ENCODE results near the gene YOD1.
"Not testable (repeated sequence)": the region's sequence is repeated elsewhere in the genome, so short reads cannot be mapped to it uniquely, and the experiment has no call there.

The YOD1 gene

DNA sequence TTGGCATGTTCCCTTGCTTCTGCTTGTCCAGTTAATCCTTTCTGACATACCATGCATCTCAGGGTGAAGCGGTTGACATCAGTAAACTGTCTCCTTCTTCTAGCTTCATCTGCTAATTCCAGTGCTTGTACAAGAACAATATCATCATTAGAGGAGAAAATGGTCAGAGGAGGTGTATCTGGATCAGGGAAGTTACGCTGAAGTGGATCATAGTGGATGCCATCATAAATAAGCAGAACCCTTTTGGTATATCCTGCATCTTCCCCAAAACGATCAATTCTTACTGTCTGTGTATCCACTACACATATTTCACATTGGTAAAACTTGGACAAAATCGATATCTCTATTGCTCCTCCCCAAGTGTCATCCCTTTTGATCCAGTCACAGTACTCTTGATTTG, 2.0 kb downstream of the YOD1 start:
- no peak for DNase-seq (ENCODE audit: low read depth)
- TF ChIP-seq, protein P1, sequence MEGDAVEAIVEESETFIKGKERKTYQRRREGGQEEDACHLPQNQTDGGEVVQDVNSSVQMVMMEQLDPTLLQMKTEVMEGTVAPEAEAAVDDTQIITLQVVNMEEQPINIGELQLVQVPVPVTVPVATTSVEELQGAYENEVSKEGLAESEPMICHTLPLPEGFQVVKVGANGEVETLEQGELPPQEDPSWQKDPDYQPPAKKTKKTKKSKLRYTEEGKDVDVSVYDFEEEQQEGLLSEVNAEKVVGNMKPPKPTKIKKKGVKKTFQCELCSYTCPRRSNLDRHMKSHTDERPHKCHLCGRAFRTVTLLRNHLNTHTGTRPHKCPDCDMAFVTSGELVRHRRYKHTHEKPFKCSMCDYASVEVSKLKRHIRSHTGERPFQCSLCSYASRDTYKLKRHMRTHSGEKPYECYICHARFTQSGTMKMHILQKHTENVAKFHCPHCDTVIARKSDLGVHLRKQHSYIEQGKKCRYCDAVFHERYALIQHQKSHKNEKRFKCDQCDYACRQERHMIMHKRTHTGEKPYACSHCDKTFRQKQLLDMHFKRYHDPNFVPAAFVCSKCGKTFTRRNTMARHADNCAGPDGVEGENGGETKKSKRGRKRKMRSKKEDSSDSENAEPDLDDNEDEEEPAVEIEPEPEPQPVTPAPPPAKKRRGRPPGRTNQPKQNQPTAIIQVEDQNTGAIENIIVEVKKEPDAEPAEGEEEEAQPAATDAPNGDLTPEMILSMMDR (conservative IDR thresholded peaks at IDR 0.05; ENCODE audit: low read length): no peak
- H3K4me3 ChIP-seq (ENCODE audit: low read length): no peak overlapping the region; the same call in none of the 2 replicates

DNA sequence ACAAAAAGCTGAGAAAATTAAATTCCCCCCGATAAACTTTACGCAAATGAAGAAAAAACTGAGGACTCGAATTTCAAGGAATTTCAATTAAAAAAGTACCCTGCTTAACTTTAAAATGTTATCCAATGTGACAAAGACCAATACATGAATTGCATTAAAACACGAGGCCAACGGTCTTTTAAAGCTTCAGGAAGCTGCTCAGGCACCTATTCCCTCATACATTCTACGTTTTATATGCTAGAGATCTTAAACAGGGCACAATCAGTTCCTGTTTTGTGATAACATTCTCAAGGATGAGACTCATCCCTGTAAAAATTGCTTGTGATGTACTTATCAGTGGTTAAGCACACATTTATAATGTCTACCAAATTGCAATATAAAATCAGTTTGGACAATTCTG, 3.0 kb downstream of the YOD1 start:
- TF ChIP-seq, protein P1 (conservative IDR thresholded peaks at IDR 0.05; ENCODE audit: low read length): no peak
- no peak overlapping the region for H3K4me3 ChIP-seq (ENCODE audit: low read length)
- no peak for DNase-seq (ENCODE audit: low read depth)

DNA sequence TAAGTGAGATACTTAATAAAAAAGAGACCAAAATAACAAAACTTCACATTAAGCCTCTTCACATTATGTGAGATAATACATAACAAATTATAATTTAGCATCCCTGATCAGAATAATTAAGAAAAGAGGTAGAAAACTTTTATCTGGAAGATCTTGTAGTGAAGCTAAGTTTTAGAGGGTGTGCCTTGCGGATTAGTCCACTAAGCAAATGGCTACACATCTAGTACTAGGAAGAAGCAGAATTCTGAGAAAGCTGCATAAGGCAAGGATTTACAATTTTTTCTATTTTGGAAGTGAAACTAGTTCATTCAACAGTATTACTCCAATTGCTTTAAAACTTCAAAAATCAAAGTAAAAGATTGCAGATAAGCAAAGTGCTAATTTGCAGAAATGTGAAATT, 3.5 kb downstream of the YOD1 start:
- no peak for DNase-seq (ENCODE audit: low read depth)
- TF ChIP-seq, protein P1 (conservative IDR thresholded peaks at IDR 0.05; ENCODE audit: low read length): no peak
- H3K4me3 ChIP-seq (ENCODE audit: low read length): no peak overlapping the region

DNA sequence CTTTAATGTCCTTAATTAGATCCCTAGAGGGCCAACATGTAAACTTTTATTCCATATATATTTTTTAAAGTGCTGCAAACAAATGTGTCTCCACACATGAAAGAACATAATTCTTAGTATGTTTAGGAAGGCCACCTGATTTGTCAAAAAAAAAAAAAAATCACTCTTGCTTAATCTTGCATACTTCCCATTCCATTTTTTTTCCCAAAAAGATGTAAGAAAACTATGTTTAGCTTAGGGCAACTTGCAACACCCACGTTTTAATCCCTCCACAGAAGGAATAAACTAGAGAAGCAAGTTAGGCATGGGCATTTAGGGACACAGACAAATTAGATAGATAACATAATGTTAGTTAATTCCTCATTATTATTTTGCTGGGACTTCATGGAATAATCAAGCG, 5.6 kb downstream of the YOD1 start:
- DNase-seq (ENCODE audit: low read depth): peak; percentile 50
- TF ChIP-seq, protein P1 (conservative IDR thresholded peaks at IDR 0.05; ENCODE audit: low read length): no peak

DNA sequence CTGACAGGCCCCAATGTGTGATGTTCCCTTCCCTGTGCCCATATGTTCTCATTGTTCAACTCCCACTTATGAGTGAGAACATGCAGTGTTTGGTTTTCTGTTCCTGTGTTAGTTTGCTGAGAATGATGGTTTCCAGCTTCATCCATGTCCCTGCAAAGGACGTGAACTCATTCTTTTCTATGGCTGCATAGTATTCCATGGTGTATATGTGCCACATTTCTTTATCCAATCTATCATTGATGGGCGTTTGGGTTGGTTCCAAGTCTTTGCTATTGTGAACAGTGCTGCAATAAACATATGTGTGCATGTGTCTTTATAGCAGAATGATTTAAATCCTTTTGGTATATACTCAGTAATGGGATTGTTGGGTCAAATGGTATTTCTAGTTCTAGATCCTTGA, 9.6 kb downstream of the YOD1 start:
- H3K4me3 ChIP-seq (ENCODE audit: low read length); DNase-seq (ENCODE audit: low read depth): not testable (repeated sequence)

More for the DNA sequence above, 5.6 kb downstream of the YOD1 start:
- no peak overlapping the region for H3K4me3 ChIP-seq (ENCODE audit: low read length)

DNA sequence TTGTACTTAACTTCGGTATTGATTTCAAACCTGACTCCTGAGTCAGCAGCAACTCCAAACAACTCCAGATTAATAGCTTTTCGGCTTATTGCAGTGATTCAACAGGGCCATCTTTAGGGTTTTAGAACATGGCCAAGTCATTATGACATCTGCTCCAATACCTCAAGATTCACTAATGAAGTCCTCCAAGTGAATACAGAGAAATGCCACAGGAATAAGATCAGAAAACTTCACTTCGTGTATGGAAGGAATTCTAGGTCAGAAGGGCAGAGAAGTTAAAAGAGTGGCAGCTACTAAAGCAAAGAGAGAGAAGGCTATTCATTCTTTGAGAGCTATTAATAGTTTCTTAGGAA, 10.9 kb downstream of the YOD1 start:
- TF ChIP-seq, protein P1 (conservative IDR thresholded peaks at IDR 0.05; ENCODE audit: low read length): no peak
- H3K4me3 ChIP-seq (ENCODE audit: low read length): no peak overlapping the region
- DNase-seq (ENCODE audit: low read depth): peak; percentile 79

DNA sequence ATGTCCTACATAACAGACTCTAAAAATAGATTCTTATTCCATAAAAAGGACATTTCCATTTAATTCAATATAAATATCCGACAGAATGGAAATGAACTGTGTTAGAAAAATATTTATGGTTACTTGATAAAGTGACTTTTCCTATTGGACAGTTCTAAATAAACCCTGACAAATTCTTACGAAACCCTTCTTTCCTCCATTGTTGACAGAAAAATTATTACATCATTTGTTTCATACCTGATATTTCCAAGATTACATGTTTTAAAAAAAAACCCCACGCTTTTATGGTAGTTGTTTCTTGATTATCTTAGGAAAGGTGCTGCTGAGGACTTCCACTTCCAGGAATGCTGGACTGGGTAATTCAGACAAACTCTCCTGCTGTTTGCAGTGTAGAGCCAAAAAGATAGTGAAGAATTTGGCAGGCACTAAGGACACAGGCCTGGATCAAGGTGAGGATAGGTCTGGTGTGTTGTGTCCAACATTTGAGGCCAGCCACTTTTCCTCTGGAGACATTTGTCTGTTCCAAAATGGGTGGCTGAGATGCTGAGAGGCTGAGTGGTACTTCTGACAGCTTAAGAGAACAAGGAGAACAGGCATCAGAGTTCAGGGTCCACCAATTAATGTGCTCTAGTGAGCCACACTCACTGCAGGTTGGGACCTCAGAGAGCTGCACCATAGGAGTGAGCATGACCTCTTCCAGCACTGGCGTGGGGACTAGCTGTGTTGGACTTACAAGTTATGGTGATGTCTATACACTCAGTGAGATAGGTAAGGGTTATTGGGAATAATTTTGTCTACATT, 11.4 kb downstream of the YOD1 start:
- TF ChIP-seq, protein P1 (conservative IDR thresholded peaks at IDR 0.05; ENCODE audit: low read length): no peak
- no peak overlapping the region for H3K4me3 ChIP-seq (ENCODE audit: low read length)
- DNase-seq (ENCODE audit: low read depth): no peak

Measured in AG10803 (cell line).